ENCODE results near the gene G3BP2. TPM values are rescaled to one million over a fixed set of nuclear protein-coding genes. Genes with fewer than 3 reads are reported as not detected.
A peak's percentile ranks its signal among the peaks of the same experiment; 100 is the strongest.

Gene G3BP2
- total and polyA plus RNA-seq, 2 experiments from 2014 or later: 181 to 210 TPM

DNA sequence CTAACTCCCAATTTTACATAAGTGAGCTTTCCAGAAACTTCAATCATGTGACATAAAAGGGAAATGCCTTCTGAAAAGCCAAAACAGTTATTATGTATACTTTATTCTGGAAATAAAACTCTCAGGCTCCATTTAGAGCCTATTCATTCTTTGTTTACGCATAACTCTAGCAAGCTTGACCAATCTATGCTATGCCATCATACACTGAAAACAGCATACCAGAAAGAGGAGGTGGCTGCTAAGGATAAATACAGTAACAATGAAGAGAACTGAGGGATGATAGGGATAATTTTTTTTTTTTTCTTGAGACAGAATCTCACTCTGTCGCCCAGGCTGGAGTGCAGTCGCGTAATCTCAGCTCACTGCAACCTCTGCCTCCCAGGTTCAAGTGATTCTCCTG, 67.3 kb downstream of the G3BP2 start:
- Histone ChIP-seq H3K4me1 (ENCODE audit: low read depth) (no peaks in the 10 kb centered on the region), H3K27me3 (no peaks in the 10 kb centered on the region), H3K4me3 (no peak overlapping the region), H3K27ac (no peak overlapping the region), H3K9me3 (ENCODE audit: low read depth) (no peaks in the 10 kb centered on the region), H3K36me3 (no peaks in the 10 kb centered on the region)
- DNase-seq (ENCODE audit: low read depth in 1 of 2, low spot score in 1 of 2): no peak
- TF ChIP-seq, protein P1, sequence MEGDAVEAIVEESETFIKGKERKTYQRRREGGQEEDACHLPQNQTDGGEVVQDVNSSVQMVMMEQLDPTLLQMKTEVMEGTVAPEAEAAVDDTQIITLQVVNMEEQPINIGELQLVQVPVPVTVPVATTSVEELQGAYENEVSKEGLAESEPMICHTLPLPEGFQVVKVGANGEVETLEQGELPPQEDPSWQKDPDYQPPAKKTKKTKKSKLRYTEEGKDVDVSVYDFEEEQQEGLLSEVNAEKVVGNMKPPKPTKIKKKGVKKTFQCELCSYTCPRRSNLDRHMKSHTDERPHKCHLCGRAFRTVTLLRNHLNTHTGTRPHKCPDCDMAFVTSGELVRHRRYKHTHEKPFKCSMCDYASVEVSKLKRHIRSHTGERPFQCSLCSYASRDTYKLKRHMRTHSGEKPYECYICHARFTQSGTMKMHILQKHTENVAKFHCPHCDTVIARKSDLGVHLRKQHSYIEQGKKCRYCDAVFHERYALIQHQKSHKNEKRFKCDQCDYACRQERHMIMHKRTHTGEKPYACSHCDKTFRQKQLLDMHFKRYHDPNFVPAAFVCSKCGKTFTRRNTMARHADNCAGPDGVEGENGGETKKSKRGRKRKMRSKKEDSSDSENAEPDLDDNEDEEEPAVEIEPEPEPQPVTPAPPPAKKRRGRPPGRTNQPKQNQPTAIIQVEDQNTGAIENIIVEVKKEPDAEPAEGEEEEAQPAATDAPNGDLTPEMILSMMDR (IDR thresholded peaks at IDR 0.05; ENCODE audit: low read depth, low read length): no peak

DNA sequence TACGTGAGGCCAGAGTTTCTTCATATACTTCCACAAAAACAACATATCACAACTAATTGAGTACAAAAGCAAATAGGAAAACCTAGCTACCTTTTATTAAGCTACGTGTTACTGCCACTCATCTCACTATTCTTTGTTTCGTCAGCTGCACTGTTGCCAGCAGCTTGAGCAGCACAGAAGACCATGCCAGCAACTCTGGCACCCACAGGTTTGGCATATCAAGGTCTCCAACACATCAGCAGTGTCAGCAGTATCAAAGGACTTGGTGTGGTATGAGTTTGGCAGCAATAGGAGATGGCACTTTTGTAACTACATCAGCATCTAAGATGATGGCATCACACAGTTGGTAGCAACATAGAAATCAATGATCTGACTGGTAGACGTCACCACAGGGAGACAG, 73.6 kb downstream of the G3BP2 start:
- H3K27ac ChIP-seq: no peak overlapping the region
- TF ChIP-seq, protein P1 (IDR thresholded peaks at IDR 0.05; ENCODE audit: low read depth, low read length): no peak
- no peaks in the 10 kb centered on the region for H3K27me3 ChIP-seq

DNA sequence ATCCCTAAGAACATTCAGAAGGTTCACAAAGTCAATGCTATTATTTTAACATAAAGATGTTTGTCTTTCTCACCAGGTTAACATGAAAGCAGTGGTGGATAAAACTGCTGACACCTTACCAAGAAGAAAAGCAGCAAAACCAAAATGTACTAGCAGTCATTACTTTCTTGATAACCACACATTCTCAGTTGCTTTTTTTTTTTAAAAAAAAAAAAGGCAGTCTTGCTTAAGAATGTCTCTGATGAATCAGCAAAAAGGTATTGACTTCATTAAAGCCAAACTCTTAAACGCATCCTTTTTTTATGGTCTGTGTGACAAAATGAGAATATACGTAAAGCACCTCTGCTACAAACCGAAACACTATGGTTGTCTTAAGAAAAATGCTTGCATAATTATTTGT, 74.8 kb downstream of the G3BP2 start:
- Histone ChIP-seq H3K27me3 (no peaks in the 10 kb centered on the region), H3K9me3 (ENCODE audit: low read depth) (no peaks in the 10 kb centered on the region), H3K36me3 (no peaks in the 10 kb centered on the region), H3K4me3 (no peak overlapping the region), H3K4me1 (ENCODE audit: low read depth) (no peaks in the 10 kb centered on the region), H3K27ac (no peak overlapping the region)
- TF ChIP-seq, protein P1 (IDR thresholded peaks at IDR 0.05; ENCODE audit: low read depth, low read length): no peak
- peak in 1 of 2 donors; percentile 58 for DNase-seq (ENCODE audit: low read depth in 1 of 2, low spot score in 1 of 2)

More for the DNA sequence above, 73.6 kb downstream of the G3BP2 start:
- no peak for DNase-seq (ENCODE audit: low read depth in 1 of 2, low spot score in 1 of 2)
- Histone ChIP-seq H3K4me3 (no peak overlapping the region), H3K9me3 (ENCODE audit: low read depth) (no peaks in the 10 kb centered on the region), H3K36me3 (no peaks in the 10 kb centered on the region), H3K4me1 (ENCODE audit: low read depth) (no peaks in the 10 kb centered on the region)

DNA sequence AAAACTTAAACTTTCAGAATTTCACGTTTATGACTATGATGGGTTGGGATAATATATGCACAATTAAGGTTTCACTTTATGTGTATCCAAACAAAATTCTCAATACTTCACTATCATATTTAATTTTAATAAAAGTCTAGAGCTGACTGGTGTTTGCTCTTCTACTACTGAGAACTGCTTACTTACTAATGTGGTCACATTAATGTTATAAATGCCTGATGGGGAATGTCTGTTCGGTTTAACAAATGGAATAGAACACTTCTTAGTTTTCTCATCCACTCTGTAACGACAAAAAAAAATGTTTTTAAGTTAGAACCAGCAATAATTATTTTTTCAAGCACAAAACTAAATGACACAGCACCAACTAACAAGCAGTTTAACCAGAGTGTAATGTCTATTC, 77.2 kb downstream of the G3BP2 start:
- H3K4me3 ChIP-seq: no peak overlapping the region
- TF ChIP-seq, protein P1 (IDR thresholded peaks at IDR 0.05; ENCODE audit: low read depth, low read length): no peak
- no peak for DNase-seq (ENCODE audit: low read depth in 1 of 2, low spot score in 1 of 2)
- no peaks in the 10 kb centered on the region for H3K9me3 ChIP-seq (ENCODE audit: low read depth)
- no peak overlapping the region for H3K27ac ChIP-seq
- no peaks in the 10 kb centered on the region for H3K36me3 ChIP-seq
- H3K27me3 ChIP-seq: no peaks in the 10 kb centered on the region
- H3K4me1 ChIP-seq (ENCODE audit: low read depth): no peaks in the 10 kb centered on the region

DNA sequence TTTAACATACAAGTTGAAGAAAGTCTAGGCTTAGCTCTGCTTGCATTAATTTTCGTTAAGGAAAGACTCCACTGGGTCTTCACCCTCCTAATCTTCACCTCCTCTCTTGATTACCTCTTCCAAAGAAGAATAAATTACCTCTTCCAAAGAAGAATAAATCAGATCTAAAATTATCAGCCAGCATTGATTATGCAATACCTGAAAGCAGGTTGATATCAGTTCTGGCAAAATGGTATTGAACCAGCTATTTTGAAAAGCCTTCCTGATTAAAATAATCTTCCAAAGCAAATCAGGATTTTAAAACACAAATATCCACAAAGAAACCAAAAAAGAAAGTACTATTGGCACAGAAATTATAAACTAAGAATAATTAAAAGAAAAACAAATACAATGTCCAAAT, 79.8 kb downstream of the G3BP2 start:
- TF ChIP-seq, protein P1 (IDR thresholded peaks at IDR 0.05; ENCODE audit: low read depth, low read length): no peak
- Histone ChIP-seq H3K9me3 (ENCODE audit: low read depth) (no peaks in the 10 kb centered on the region), H3K36me3 (no peaks in the 10 kb centered on the region), H3K27ac (no peak overlapping the region), H3K4me3 (no peak overlapping the region), H3K27me3 (no peaks in the 10 kb centered on the region), H3K4me1 (ENCODE audit: low read depth) (no peaks in the 10 kb centered on the region)
- DNase-seq (ENCODE audit: low read depth in 1 of 2, low spot score in 1 of 2): no peak

Other genes starting within 250 kb of the G3BP2 start
- 16.5 and 22.3 TPM in 2 replicates for gene RCHY1, start 159.0 kb downstream of the G3BP2 start, total RNA-seq
- 29.6 and 52.5 TPM in 2 replicates for gene RCHY1, start 159.0 kb downstream of the G3BP2 start, polyA plus RNA-seq
- gene THAP6, start 158.9 kb downstream of the G3BP2 start, total RNA-seq: 14.0 and 16.8 TPM in 2 replicates
- 22.2 and 35.6 TPM in 2 replicates for gene THAP6, start 158.9 kb downstream of the G3BP2 start, polyA plus RNA-seq
- 0.24 TPM in 1 of 2 replicates, not detected in the other for gene ODAPH, start 117.3 kb downstream of the G3BP2 start, total RNA-seq
- 0.16 TPM in 1 of 2 replicates, not detected in the other for gene ODAPH, start 117.3 kb downstream of the G3BP2 start, polyA plus RNA-seq
- 2.4 and 2.5 TPM in 2 replicates for gene CDKL2, start 42.9 kb downstream of the G3BP2 start, total RNA-seq
- 2.0 and 4.4 TPM in 2 replicates for gene CDKL2, start 42.9 kb downstream of the G3BP2 start, polyA plus RNA-seq
- gene USO1, start 51.2 kb upstream of the G3BP2 start, total RNA-seq: 45.1 and 47.9 TPM in 2 replicates
- gene USO1, start 51.2 kb upstream of the G3BP2 start, polyA plus RNA-seq: 46.6 and 50.5 TPM in 2 replicates
- not detected in 2 replicates for gene PPEF2, start 229.0 kb upstream of the G3BP2 start, total RNA-seq
- gene PPEF2, start 229.0 kb upstream of the G3BP2 start, polyA plus RNA-seq: not detected in 2 replicates